IMR-90 (cell line): ENCODE measurements around the gene ADD1. TPM values are rescaled to one million over a fixed set of nuclear protein-coding genes. Genes with fewer than 3 reads are reported as not detected.

ENCODE experiments used
- ATAC-seq: fragments of 200-7000 bp; cut with Tn5 transposase; 2 replicates; pipeline ENCODE4 v1.9.1; 2020; ENCODE audit warnings: low read depth, mild to moderate bottlenecking, moderate library complexity
- BruUV-seq: library from RNA; stranded (reverse); fragments of 400-500 nt; replicated peaks from 2 replicates; lab custom pipeline; 2021; lab: Mats Ljungman, UMichigan
- CTCF ChIA-PET: fragments of 300-600 bp; formaldehyde crosslinking; extraction: SDS; loops from one replicate; lab custom pipeline; 2021; ENCODE audit warnings: antibody characterized with exemption; lab: Yijun Ruan, JAX
- POLR2A ChIA-PET: fragments of 300-600 bp; sonication (Branson Sonifier 250); formaldehyde crosslinking; loops from one replicate; lab custom pipeline; 2022; ENCODE audit warnings: antibody characterized with exemption; ENCODE audit not compliant: unreplicated experiment; lab: Charles Lee
- DNase-seq: peaks from one replicate; pipeline ENCODE4 v3.0.0; 2013
- H2AFZ ChIP-seq: replicated peaks from 2 replicates; pipeline ENCODE3; 2013; ENCODE audit warnings: low read length, mild to moderate bottlenecking; ENCODE audit not compliant: poor library complexity
- H2AK5ac ChIP-seq: 2 replicates; pipeline ENCODE4 v1.6.1; 2013; ENCODE audit warnings: low read depth, low read length, inconsistent platforms
- H2AK9ac ChIP-seq: replicated peaks from 2 replicates; pipeline ENCODE3; 2013; ENCODE audit warnings: mild to moderate bottlenecking, low read depth, low read length, moderate library complexity; ENCODE audit not compliant: poor library complexity
- H2BK120ac ChIP-seq: 2 replicates; pipeline ENCODE4 v1.6.1; 2013; ENCODE audit warnings: low read depth, low read length, inconsistent platforms
- H2BK15ac ChIP-seq: 3 replicates; pipeline ENCODE4 v1.6.1; 2013; ENCODE audit warnings: low read depth, low read length, inconsistent platforms
- H2BK20ac ChIP-seq: 2 replicates; pipeline ENCODE4 v1.6.1; 2013; ENCODE audit warnings: low read depth, mild to moderate bottlenecking, inconsistent platforms, low read length, moderate library complexity
- H2BK5ac ChIP-seq: 2 replicates; pipeline ENCODE4 v1.6.1; 2013; ENCODE audit warnings: mild to moderate bottlenecking, low read depth, low read length, inconsistent platforms; ENCODE audit not compliant: poor library complexity, severe bottlenecking
- H3K14ac ChIP-seq: replicated peaks from 2 replicates; pipeline ENCODE4 v1.6.1; 2013; ENCODE audit warnings: low read depth, low read length, inconsistent platforms
- H3K18ac ChIP-seq: 2 replicates; pipeline ENCODE4 v1.6.1; 2013; ENCODE audit warnings: low read depth, low read length, control low read depth
- H3K23ac ChIP-seq: 2 replicates; pipeline ENCODE4 v1.6.1; 2013; ENCODE audit warnings: low read depth, low read length, inconsistent platforms
- H3K27ac ChIP-seq: 2 replicates; pipeline ENCODE4 v1.5.1; 2013; ENCODE audit warnings: mild to moderate bottlenecking, control low read depth, low read length; ENCODE audit not compliant: insufficient read depth
- H3K27me3 ChIP-seq: 2 replicates; pipeline ENCODE4 v1.6.1; 2013; ENCODE audit warnings: low read length; ENCODE audit not compliant: control insufficient read depth, insufficient read depth
- H3K36me3 ChIP-seq: 2 replicates; pipeline ENCODE4 v1.6.1; 2013; ENCODE audit warnings: low read length, mixed read lengths; ENCODE audit not compliant: control insufficient read depth, insufficient read depth
- H3K4ac ChIP-seq: 2 replicates; pipeline ENCODE4 v1.6.1; 2013; ENCODE audit warnings: low read depth, low read length, inconsistent platforms
- H3K4me1 ChIP-seq: 2 replicates; pipeline ENCODE4 v1.6.1; 2013; ENCODE audit warnings: low read length, mixed read lengths; ENCODE audit not compliant: control insufficient read depth, insufficient read depth
- H3K4me2 ChIP-seq: 2 replicates; pipeline ENCODE4 v1.6.1; 2013; ENCODE audit warnings: low read depth, mild to moderate bottlenecking, control low read depth, low read length, moderate library complexity
- H3K4me3 ChIP-seq: 2 replicates; pipeline ENCODE4 v1.5.1; 2013; ENCODE audit warnings: low read depth, mild to moderate bottlenecking, control low read depth, low read length, moderate library complexity; ENCODE audit not compliant: insufficient read depth
- H3K56ac ChIP-seq: 2 replicates; pipeline ENCODE4 v1.6.1; 2013; ENCODE audit warnings: low read length, inconsistent platforms; ENCODE audit not compliant: insufficient read depth; ENCODE audit errors: extremely low read depth
- H3K79me1 ChIP-seq, 2 experiments: 2 replicates each; pipeline ENCODE4 v1.6.1; 2013; ENCODE audit warnings: low read length in 2 of 2, inconsistent platforms in 1 of 2, low read depth in 1 of 2
- H3K9ac ChIP-seq: 2 replicates; pipeline ENCODE4 v1.6.1; 2013; ENCODE audit warnings: low read depth, low read length, control low read depth
- H3K9me1 ChIP-seq: 2 replicates; pipeline ENCODE4 v1.6.1; 2013; ENCODE audit warnings: low read length, inconsistent platforms; ENCODE audit not compliant: insufficient read depth
- H3K9me3 ChIP-seq: 2 replicates; pipeline ENCODE4 v1.6.1; 2013; ENCODE audit warnings: low read length; ENCODE audit not compliant: control insufficient read depth, insufficient read depth
- H4K20me1 ChIP-seq: 2 replicates; pipeline ENCODE4 v1.6.1; 2013; ENCODE audit warnings: low read length, inconsistent platforms; ENCODE audit not compliant: insufficient read depth
- H4K5ac ChIP-seq: 2 replicates; pipeline ENCODE4 v1.6.1; 2013; ENCODE audit warnings: mild to moderate bottlenecking, low read depth, low read length, control low read depth
- H4K8ac ChIP-seq, 2 experiments: 2 replicates each; pipeline ENCODE4 v1.6.1; 2013; ENCODE audit warnings: low read depth in 2 of 2, low read length in 2 of 2, control low read depth in 1 of 2, inconsistent platforms in 1 of 2
- H4K91ac ChIP-seq: 2 replicates; pipeline ENCODE4 v1.6.1; 2013; ENCODE audit warnings: low read depth, low read length, inconsistent platforms; ENCODE audit not compliant: insufficient read depth
- CEBPB ChIP-seq: IDR thresholded peaks from 2 replicates; pipeline ENCODE4 v1.6.1; 2012; ENCODE audit warnings: low read depth, low read length, improper control_type of control experiment
- CTCF ChIP-seq: conservative IDR thresholded peaks from 2 replicates; pipeline ENCODE4 v1.5.1; 2012; ENCODE audit warnings: mild to moderate bottlenecking, low read depth, low read length, improper control_type of control experiment
- RCOR1 ChIP-seq: IDR thresholded peaks from 2 replicates; pipeline ENCODE4 v1.6.1; 2012; ENCODE audit warnings: mild to moderate bottlenecking, low read length, improper control_type of control experiment; ENCODE audit not compliant: insufficient replicate concordance
- WGBS, 2 experiments: methylation state at CpG; one replicate each; pipeline versions ENCODE4 v1.1.5 to v1.1.7; 2013; ENCODE audit warnings: missing lambda C conversion rate in 2 of 2; ENCODE audit not compliant: insufficient read length in 1 of 2; ENCODE audit errors: extremely low coverage in 2 of 2; 5-methylcytosine and 5-hydroxymethylcytosine counted together
- dilution Hi-C: fragments of 300-500 bp; cut with HindIII; formaldehyde crosslinking; loops from one replicate; pipeline ENCODE4 v1.14.3; 2018; ENCODE audit warnings: low sequenced_read_pairs; ENCODE audit not compliant: unreplicated experiment
- in situ Hi-C: fragments of 300-500 bp; cut with MboI; formaldehyde crosslinking; loops from 3 replicates; pipeline ENCODE4 v1.14.3; 2019; ENCODE audit warnings: low sequenced_read_pairs, inconsistent platforms, mixed read lengths
- intact Hi-C: fragments of 100-400 bp; cut with micrococcal nuclease; formaldehyde crosslinking; loops from 2 replicates; pipeline ENCODE4 v1.10.0; 2022
- polyA plus RNA-seq, 3 experiments: library from polyadenylated mRNA; depleted of rRNA; stranded (reverse); fragments of >200 nt; gene quantifications; 2 replicates each; pipeline ENCODE4 v1.2.3, GENCODE V29; 2012; ENCODE audit warnings: low replicate concordance in 1 of 3
- total RNA-seq: library from RNA; depleted of rRNA; stranded (reverse); fragments of >200 nt; gene quantifications from 2 replicates; pipeline ENCODE4 v1.2.3, GENCODE V29; 2012

Gene ADD1
- total and polyA plus RNA-seq, 2 of the 4 experiments (the other 2 are of a cell fraction) = 122 to 215 TPM

GRCh38 chr4:2947926-2948325 lies 104.3 kb downstream of the ADD1 start:
- H2AK9ac ChIP-seq = no peak overlapping the region
- H4K91ac ChIP-seq = no peak overlapping the region
- no peak for ATAC-seq
- no peak overlapping the region for H4K8ac ChIP-seq
- no peak overlapping the region for H3K23ac ChIP-seq
- no peak overlapping the region for H3K56ac ChIP-seq
- TF ChIP-seq CTCF (no peak), RCOR1 (no peak), CEBPB (no peak)
- peaks cover 2% of the 10 kb centered on the region; the same call in 1 of the 2 replicates for H3K4me1 ChIP-seq
- BruUV-seq = no TSS peak
- H3K9me1 ChIP-seq = peaks cover 6% of the 10 kb centered on the region; the same call in 1 of the 2 replicates
- no peak overlapping the region for H3K4ac ChIP-seq
- ChIA-PET POLR2A (no interaction called here), CTCF (no interaction called here)
- in situ Hi-C loops = no loop called here
- no peak overlapping the region for H2BK5ac ChIP-seq
- H3K18ac ChIP-seq = no peak overlapping the region
- H3K4me2 ChIP-seq = no peak overlapping the region
- H2BK120ac ChIP-seq = no peak overlapping the region
- DNase-seq = no peak
- H3K79me1 ChIP-seq = peaks cover 8 to 44% of the 10 kb centered on the region in 2 experiments; a peak in 3 of 4 replicates
- no peak overlapping the region for H3K4me3 ChIP-seq
- no peak overlapping the region for H3K27ac ChIP-seq
- H4K5ac ChIP-seq = no peak overlapping the region
- H3K27me3 ChIP-seq = no peaks in the 10 kb centered on the region
- H3K9me3 ChIP-seq = no peaks in the 10 kb centered on the region
- peaks cover 9% of the 10 kb centered on the region for H4K20me1 ChIP-seq
- intact Hi-C loops = no loop called here
- WGBS, 2 experiments = 93% methylated on average over 8 of the region's 11 CpGs; no CpG with 5 or more reads in 1 of the 2 experiments
- no peak overlapping the region for H3K9ac ChIP-seq
- no peak overlapping the region for H2BK15ac ChIP-seq
- H3K36me3 ChIP-seq = peaks cover 69% of the 10 kb centered on the region
- dilution Hi-C loops = no loop called here
- H2AFZ ChIP-seq = no peak overlapping the region
- no peak overlapping the region for H3K14ac ChIP-seq
- no peak overlapping the region for H2BK20ac ChIP-seq
- no peak overlapping the region for H2AK5ac ChIP-seq
